NCI-H446 treated with DMSO at 0.1 percent for 48 hours (cell line): Measurements from ENCODE around the gene BPIFB2.
"Not testable (repeated sequence)": the region's sequence is repeated elsewhere in the genome, so short reads cannot be mapped to it uniquely, and the experiment has no call there.

ENCODE experiments used
- DNase-seq: peaks from one replicate; lab custom pipeline; 2025; lab: John Stamatoyannopoulos, UW

The BPIFB2 gene

DNA sequence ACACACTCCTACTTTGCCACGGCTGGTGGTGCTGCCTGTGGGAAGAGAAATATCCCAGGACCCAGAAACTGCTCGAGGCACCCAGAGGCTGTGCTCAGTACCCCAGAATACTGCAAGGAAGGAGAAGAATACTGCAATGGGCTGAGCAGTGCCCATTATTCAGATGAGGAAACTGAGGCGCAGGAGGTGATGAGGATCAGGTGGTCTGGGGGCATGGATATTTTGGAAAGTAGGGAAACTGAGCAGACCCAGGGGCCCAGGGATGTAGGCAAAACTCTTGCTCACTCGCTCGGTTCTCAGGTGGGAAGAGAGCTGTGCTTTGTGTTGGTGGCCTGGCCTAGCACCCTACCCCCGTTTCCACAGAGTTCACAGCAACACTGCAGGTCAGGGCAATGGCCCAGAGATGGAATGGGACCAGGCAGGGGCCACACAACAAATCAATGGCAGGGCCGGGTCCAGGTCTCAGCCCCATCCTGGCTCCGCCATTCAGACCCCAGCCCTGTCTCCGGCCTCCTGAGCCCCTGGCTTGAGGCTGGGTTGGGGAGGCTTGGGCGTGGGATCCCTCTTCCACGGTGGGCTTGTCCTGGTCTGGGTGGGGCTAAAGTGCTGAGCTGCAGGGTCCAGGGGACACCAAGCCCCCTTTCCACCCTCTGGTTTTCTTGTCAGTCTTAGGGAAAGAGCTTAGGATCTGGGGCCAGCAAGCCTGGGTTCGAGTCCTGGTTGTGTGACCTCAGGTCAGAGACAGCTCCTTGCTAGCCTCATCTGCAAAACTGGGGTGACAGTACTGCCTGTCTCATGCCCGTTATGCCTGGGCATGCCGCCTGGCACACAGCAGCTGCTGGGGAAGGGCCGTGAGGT, 37.2 kb upstream of the BPIFB2 start:
- DNase-seq, result no peak

- DNase-seq, result no peak
Observed at GRCh38 chr20:32970973-32971300, 36.6 kb upstream of the BPIFB2 start.

GRCh38 chr20:32971703-32972161, 35.8 kb upstream of the BPIFB2 start:
- DNase-seq, result no peak

- no peak for DNase-seq
Observed at GRCh38 chr20:32972181-32973076, 35.1 kb upstream of the BPIFB2 start.

GRCh38 chr20:32973077-32973717, 34.3 kb upstream of the BPIFB2 start:
- DNase-seq, result no peak

- not testable (repeated sequence) for DNase-seq
Observed at GRCh38 chr20:32974204-32975064, 33.1 kb upstream of the BPIFB2 start.

DNA sequence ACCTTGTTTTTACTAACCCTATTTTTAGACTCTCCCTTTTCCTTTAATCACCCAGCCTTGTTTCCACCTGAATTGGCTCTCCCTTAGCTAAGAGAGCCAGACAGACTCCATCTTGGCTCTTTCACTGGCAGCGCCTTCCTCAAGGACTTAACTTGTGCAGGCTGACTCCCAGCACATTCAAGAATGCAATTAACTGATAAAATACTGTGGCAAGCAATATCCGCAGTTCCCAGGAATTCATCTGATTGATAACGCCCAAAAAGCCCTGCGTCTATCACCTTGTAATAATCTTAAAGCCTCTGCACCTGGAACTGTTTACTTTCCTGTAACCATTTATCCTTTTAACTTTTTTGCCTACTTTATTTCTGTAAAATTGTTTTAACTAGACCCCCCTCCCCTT, 32.4 kb upstream of the BPIFB2 start:
- not testable (repeated sequence) for DNase-seq

DNA sequence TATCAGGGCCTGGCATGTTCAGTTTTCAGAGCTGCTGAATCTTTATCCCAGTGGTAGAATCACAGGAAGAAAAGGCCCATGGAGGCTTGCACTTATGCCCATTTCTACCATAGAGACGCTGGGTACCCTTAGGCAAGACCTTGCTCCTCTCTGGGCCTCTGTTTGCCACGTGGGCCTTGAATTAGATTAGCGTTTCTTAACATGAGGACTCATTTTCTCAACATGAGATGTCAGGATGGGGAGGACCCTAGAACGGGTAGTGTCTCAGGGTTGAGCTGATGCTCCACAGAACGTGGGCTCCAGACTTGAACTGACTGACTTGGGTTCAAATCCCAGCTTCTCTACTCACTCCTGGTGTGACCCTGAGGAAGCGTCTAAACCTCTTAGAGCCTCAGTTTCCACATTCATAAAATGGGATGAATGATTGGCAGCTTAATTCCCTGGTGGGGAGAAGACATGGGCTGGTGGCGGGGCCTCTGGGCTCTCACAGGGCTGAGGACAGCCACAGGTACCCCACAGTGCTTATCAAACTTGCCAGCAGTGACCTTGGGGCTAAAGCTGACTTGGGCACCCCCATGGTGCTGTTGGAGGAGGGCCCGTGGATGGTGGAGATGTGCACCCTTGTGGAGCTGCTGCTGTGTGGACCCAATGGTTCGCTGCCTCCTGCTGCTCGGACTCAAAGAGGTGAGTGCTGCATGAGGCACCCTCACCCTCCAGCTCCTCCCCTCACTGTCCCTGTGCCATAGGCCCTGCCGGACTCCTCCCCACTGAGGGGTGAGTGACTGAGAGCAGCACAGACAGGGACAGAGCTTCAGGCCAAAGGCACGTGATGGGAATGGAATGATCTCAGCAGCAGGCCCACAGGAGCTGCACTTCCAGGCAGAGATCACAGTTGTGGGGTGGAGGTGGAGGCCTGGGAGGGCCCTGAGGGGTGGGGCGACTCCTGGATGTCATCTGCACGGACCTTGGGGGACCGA, 31.5 kb upstream of the BPIFB2 start:
- no peak for DNase-seq

- no peak for DNase-seq
Observed at GRCh38 chr20:32976746-32977145, 30.8 kb upstream of the BPIFB2 start.

DNA sequence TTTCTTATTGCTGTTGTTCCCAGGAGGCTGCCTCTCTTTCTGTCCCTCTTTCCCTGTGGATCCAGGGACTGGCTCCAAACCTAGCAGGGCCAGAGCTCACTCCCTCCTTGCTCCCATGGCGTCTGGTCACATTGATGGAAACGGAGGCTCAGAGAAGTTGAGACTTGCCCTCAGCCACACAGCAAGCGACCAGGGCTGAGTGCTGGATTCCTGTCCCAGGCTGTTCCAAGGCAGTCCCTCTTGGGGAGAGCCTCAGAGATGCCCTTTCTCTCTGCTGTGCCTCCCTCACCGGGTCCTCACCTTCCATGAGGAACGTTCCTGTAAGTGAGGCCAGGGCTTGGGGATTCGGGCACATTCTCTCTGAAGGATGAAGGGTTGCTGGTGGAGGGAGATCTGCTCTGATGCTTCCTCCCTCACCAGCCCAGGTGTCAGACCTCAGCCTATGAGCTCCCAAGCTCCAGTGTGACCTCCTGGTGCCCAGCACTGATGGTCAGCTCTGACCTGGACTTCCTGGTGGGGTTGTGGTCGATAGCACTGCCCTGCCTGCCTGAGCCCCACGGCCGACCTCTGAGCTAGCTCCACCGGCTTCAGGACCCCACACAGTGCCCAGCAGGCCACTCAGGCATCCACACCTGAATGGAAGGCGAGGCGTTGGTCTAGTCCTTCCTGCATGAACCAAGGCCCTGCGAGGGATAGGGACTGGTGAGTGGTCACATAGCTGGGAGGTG, 30.1 kb upstream of the BPIFB2 start:
- no peak for DNase-seq

- no peak for DNase-seq
Observed at GRCh38 chr20:32978009-32978335, 29.5 kb upstream of the BPIFB2 start.

DNA sequence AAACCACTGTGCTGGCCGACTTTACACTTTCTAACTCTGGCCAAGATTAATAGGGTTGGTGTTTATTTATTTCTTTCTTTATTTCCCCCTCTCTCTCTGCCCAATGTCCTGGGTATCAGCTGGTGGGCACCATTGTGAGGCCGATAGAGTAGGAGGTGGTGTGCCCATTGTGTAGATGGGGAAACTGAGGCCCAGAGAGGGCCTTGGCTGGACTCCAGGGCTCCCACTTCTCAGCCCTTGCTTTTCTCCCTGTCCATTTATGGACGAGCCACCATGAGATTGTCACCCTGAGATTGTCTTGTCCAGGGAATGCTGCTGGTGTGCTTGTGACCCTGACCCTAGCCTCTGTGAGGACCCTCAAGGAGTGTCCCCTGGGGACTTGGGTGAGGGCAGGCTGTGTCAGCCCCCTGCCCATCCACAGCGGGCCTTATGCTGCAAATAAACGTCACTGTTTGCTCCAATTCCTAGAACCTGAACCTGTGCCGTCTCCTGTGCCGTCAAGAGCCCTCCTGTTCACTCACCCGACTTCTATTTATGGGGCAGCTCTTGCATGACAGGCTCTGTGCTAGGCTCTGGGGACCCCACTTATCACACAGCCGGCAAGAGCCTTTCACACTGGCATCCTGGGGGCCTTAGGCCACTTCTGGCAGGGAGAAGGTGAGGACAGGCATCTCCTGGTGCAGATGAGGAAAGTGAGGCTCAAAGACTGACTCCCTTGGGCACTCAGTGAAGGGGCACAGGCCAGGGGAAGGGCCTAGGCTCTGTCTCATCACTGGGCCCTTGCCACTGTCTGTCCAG, 28.1 kb upstream of the BPIFB2 start:
- no peak for DNase-seq

DNA sequence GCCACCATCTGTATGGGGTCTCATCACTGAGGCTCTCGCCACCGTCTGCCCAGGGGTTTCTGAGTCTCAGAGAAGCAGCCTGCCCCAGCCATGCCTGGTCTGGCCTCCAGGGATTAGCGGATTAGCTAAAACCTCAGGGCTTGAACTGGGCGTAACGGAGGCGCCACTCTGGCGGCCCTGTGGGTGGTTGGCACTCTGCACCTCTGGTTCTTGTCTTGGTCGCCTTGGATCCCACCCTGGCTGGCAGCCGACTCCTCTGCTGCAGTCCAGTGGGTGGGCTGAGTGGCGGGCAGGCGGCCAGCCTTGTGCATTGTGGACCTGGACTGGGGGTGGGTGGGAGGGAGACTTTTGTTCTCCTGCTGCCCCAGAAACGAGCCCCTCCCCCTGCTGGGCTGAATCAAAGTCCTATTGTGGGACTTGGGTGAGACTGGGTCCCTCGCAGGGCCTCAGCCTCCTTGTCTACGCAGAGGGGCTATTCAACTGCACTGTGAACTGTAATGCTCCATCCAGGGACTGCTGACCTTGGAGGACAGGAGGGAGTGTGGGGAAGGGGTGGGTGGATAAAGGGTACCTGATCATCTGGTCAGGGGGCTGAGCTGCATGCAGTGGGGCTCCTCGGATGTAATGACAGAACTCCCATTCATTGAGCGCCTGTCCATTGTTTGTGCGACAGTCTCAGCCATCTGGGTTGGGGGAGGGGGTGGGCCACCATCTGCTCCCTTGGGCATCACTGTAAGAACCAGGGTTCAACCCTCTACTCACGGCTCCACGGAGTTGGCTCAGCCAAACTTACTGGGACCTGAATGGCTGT, 27.2 kb upstream of the BPIFB2 start:
- DNase-seq, result no peak

DNA sequence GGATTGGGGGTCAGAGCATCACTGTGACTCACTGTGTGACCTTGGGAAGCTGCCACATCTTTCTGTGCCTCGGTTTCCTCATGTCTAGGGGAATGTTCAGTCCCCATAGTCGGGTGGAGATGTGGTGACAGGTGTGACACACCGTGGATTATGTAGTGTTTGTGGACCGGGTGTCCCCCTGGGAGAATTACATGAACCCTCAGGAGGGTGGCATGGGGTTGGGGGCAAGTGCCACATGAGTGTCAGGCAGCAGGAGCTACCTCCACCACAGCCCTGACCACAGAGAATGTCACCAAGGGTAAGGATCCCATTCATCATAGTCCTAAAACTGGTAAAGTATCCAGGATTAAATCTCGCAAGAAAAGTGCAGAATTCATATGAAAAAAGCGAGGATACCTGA, 26.5 kb upstream of the BPIFB2 start:
- DNase-seq, result no peak

DNA sequence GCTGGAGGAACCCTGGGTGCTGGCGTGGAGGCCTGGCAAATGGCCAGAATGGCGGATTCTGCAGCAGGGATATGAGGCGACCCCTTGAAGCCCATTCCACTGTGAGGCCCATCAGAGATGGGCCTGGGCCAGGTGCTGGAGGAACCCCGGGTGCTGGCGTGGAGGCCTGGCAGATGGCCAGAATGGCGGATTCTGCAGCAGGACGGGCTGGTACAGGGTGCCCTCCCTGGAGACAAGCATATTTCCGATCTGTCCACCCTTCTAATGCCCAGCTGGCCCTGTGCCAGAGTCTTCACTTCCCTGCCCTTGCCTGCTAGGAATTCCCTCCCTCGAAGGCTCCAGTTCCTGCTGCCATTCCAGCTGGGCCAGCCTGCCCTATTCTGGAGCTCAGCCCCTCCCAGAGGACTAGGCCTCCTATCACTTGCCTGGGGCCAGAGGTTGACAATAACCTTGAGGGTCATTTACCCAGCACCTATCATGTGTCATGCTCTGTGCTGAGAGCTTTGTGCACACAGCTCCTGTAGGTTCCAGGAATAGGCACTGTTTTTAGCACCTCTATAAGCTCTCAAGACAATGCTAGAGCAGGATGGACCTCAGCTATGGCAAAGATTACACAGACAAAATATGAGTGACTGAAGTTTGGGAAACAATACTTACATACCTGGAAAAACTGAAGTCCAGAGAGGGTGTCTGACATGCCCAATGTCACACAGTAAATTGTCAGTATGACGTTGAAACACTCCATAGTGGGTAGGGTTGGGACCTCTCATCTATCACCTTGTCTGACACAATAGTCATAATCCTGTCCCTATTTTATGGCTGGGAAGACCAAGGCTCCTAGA, 24.7 kb upstream of the BPIFB2 start:
- DNase-seq, result peak; percentile 13

DNA sequence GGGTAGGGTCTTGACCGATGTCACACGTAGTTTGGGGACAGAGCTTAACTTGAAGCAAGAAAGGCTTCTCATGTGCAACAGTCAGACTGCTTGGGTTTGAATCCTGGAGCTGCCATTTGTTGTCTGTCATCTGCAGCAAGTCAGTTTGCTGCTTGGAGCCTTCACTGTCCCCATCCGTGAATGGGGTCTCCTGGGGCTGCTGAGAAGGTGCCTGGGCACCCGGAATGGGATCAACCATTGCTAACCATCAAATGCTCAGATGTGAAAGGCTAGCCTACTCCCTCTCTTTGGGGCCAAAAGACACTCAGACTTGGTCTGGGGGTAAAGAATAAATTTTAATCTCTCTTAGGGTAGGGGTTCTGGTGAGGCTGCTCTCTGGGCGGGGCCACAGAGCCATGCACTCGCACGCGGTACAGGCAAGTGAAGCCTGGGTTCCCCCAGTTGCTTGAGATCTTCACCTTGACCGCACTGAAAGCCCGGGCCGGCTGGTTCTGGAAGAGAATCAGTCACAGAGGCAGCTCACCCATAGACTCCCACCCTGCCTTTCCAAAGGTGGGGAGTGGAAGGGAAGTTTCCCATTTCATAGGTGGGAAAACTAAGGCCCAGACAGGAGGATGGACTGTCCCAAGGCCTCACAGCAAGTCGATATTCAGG, 23.9 kb upstream of the BPIFB2 start:
- no peak for DNase-seq

DNA sequence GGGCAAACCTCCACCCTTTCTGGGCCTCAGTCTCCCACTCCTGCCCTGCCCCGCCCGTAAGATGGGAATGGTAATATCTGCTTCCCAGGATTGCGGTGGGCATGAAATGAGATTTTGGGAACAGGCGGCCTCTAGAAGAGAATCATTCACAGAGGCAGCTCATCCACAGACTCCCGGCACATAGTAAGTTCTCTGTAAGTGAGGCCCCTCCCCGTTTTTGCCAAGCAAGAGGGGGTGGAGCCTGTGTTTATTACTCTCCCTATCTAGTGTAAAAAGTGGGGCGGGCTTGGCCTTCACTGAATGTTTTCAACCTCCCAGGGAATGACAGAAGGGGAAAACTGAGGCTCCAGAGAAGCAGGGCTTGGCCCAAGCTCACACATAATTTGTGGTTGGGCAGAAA, 23.3 kb upstream of the BPIFB2 start:
- no peak for DNase-seq
